PC-9 (cell line): ENCODE results near the gene MYO18B.

Experiments used
- EZH2 ChIP-seq: fragments of 200-600 bp; sonication (generic); IDR thresholded peaks from 2 replicates; pipeline ENCODE4 v1.8.0; 2017; ENCODE audit warnings: antibody characterized with exemption, low read depth
- TF ChIP-seq, protein P1 (sequence below): fragments of 200-600 bp; sonication (generic); conservative IDR thresholded peaks from 2 replicates; pipeline ENCODE4 v1.6.1; 2017; ENCODE audit warnings: mixed run types, antibody characterized with exemption, mild to moderate bottlenecking, moderate library complexity

DNA sequence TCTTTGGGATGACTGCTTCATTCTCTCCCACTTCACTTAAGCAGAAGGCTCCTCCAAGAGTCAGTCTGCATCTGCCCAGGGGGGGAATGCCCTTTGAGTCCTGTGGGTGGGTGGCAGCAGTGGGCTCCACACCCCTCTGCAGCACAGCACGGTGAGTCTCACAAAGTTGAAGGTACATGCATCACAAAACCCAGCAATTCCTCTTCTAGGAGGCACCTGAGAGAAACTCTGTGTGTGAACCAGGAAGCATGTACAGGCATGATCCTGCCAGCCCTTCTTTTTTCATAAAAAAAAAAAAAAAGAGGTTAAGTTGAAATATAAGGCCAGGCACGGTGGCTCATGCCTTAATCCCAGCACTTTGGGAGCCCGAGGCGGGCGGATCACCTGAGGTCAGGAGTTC is 87.2 kb downstream of the MYO18B start:
- TF ChIP-seq, protein P1, sequence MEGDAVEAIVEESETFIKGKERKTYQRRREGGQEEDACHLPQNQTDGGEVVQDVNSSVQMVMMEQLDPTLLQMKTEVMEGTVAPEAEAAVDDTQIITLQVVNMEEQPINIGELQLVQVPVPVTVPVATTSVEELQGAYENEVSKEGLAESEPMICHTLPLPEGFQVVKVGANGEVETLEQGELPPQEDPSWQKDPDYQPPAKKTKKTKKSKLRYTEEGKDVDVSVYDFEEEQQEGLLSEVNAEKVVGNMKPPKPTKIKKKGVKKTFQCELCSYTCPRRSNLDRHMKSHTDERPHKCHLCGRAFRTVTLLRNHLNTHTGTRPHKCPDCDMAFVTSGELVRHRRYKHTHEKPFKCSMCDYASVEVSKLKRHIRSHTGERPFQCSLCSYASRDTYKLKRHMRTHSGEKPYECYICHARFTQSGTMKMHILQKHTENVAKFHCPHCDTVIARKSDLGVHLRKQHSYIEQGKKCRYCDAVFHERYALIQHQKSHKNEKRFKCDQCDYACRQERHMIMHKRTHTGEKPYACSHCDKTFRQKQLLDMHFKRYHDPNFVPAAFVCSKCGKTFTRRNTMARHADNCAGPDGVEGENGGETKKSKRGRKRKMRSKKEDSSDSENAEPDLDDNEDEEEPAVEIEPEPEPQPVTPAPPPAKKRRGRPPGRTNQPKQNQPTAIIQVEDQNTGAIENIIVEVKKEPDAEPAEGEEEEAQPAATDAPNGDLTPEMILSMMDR, result no peak
- no peak for TF ChIP-seq EZH2
